HG02884 (cell line): ENCODE results near the gene SLC1A2.

Experiments
- ATAC-seq: cut with Tn5 transposase; IDR thresholded peaks from one replicate; pipeline ENCODE4 v1.9.1; 2021; ENCODE audit warnings: mild to moderate bottlenecking, moderate library complexity; ENCODE audit not compliant: unreplicated experiment

Gene SLC1A2

GRCh38 chr11:35330156-35330889 lies 89.0 kb downstream of the SLC1A2 start:
- ATAC-seq, result no peak

- no peak for ATAC-seq
These were observed 91.5 kb downstream of the SLC1A2 start for GRCh38 chr11:35327829-35328228.

- no peak for ATAC-seq
These were observed 93.0 kb downstream of the SLC1A2 start for GRCh38 chr11:35326266-35326879.

GRCh38 chr11:35324981-35325380 lies 94.4 kb downstream of the SLC1A2 start:
- no peak for ATAC-seq

- ATAC-seq, result no peak
These were observed 95.0 kb downstream of the SLC1A2 start for GRCh38 chr11:35324183-35324886.

- no peak for ATAC-seq
These were observed 96.1 kb downstream of the SLC1A2 start for GRCh38 chr11:35323076-35323868.

- ATAC-seq, result no peak
These were observed 96.9 kb downstream of the SLC1A2 start for GRCh38 chr11:35322318-35322979.

- no peak for ATAC-seq
These were observed 97.6 kb downstream of the SLC1A2 start for GRCh38 chr11:35321532-35322317.

- ATAC-seq, result no peak
These were observed 98.2 kb downstream of the SLC1A2 start for GRCh38 chr11:35321111-35321510.

- peak; percentile 64 for ATAC-seq
These were observed 100.1 kb downstream of the SLC1A2 start for GRCh38 chr11:35318977-35319925.

- ATAC-seq, result no peak
These were observed 101.0 kb downstream of the SLC1A2 start for GRCh38 chr11:35318309-35318708.

GRCh38 chr11:35317253-35317652 lies 102.1 kb downstream of the SLC1A2 start:
- no peak for ATAC-seq

GRCh38 chr11:35316161-35316560 lies 103.2 kb downstream of the SLC1A2 start:
- no peak for ATAC-seq

GRCh38 chr11:35313760-35314153 lies 105.6 kb downstream of the SLC1A2 start:
- peak; percentile 31 for ATAC-seq

- peak; percentile 94 for ATAC-seq
These were observed 106.1 kb downstream of the SLC1A2 start for GRCh38 chr11:35313066-35313759.

GRCh38 chr11:35311331-35311730 lies 108.0 kb downstream of the SLC1A2 start:
- no peak for ATAC-seq

GRCh38 chr11:35308157-35308556 lies 111.2 kb downstream of the SLC1A2 start:
- ATAC-seq, result no peak

- no peak for ATAC-seq
These were observed 112.1 kb downstream of the SLC1A2 start for GRCh38 chr11:35307221-35307621.
